Measurements from ENCODE around the gene DPYSL4. TPM values are rescaled to one million over a fixed set of nuclear protein-coding genes. Genes with fewer than 3 reads are reported as not detected.
A peak's percentile ranks its signal among the peaks of the same experiment; 100 is the strongest.
"Not testable (repeated sequence)": the region's sequence is repeated elsewhere in the genome, so short reads cannot be mapped to it uniquely, and the experiment has no call there.

DPYSL4 gene
- total and polyA plus RNA-seq, 2 experiments from 2014 or later: 2.1 TPM

GRCh38 chr10:132158122-132158741, 28.5 kb upstream of the DPYSL4 start:
- H3K4me3 ChIP-seq: no peak overlapping the region
- no peak overlapping the region for H2AFZ ChIP-seq
- in situ Hi-C loops (cut with MboI): no loop called here
- H3K9ac ChIP-seq: no peak overlapping the region
- H3F3A ChIP-seq (ENCODE audit: insufficient read depth): no peaks in the 10 kb centered on the region
- no peak overlapping the region for H3K4me2 ChIP-seq (ENCODE audit: unreplicated experiment)
- no peaks in the 10 kb centered on the region for H3K9me3 ChIP-seq (ENCODE audit: low read depth)
- TF ChIP-seq EZH2phosphoT487 (IDR thresholded peaks at IDR 0.05; ENCODE audit: insufficient read depth, low read depth): no peak
- TF ChIP-seq EZH2 (IDR thresholded peaks at IDR 0.05; ENCODE audit: insufficient read depth, poor library complexity, severe bottlenecking): no peak
- H3K4me1 ChIP-seq (ENCODE audit: insufficient read depth): no peaks in the 10 kb centered on the region
- no peak overlapping the region for H3K27ac ChIP-seq
- no peaks in the 10 kb centered on the region for H3K27me3 ChIP-seq (replicated peaks; ENCODE audit: insufficient read depth)
- peak; percentile 10 for DNase-seq
- 83% methylated on average over 2 of the region's 2 CpGs for WGBS, 2 experiments (ENCODE audit: low coverage in 1 of 2, low lambda C conversion rate in 2 of 2, missing lambda C conversion rate in 2 of 2)
- no peaks in the 10 kb centered on the region for H4K20me1 ChIP-seq (ENCODE audit: insufficient read depth)
- no peaks in the 10 kb centered on the region for H3K9me2 ChIP-seq (ENCODE audit: insufficient read depth)
- H3K36me3 ChIP-seq (ENCODE audit: low read depth): no peaks in the 10 kb centered on the region
- H3K79me2 ChIP-seq (ENCODE audit: insufficient read depth): no peaks in the 10 kb centered on the region

DNA sequence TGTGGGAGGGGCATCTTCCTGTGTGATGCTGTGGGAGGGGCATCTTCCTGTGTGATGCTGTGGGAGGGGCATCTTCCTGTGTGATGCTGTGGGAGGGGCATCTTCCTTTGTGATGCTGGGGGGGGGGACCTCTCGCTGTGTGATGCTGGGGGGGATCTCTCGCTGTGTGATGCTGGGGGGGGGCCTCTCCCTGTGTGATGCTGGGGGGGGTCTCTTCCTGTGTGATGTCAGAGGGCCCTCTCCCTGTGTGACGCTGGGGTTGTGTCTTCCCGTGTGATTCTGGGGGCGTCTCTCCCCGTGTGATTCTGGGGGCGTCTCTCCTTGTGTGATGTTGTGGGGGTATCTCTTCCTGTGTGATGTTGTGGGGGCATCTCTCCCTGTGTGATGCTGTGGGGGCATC, 27.9 kb upstream of the DPYSL4 start:
- Histone ChIP-seq H4K20me1 (ENCODE audit: insufficient read depth) (no peaks in the 10 kb centered on the region), H3F3A (ENCODE audit: insufficient read depth) (no peaks in the 10 kb centered on the region), H2AFZ (no peak overlapping the region), H3K27ac (no peak overlapping the region), H3K9ac (no peak overlapping the region), H3K4me2 (ENCODE audit: unreplicated experiment) (no peak overlapping the region), H3K27me3 (replicated peaks; ENCODE audit: insufficient read depth) (no peaks in the 10 kb centered on the region), H3K4me3 (no peak overlapping the region), H3K9me2 (ENCODE audit: insufficient read depth) (no peaks in the 10 kb centered on the region), H3K36me3 (ENCODE audit: low read depth) (no peaks in the 10 kb centered on the region), H3K4me1 (ENCODE audit: insufficient read depth) (no peaks in the 10 kb centered on the region), H3K79me2 (ENCODE audit: insufficient read depth) (no peaks in the 10 kb centered on the region), H3K9me3 (ENCODE audit: low read depth) (no peaks in the 10 kb centered on the region)
- DNase-seq: no peak
- 92 to 100% methylated on average over 2 to 7 of the region's 7 CpGs for WGBS, 2 experiments (ENCODE audit: low coverage in 1 of 2, low lambda C conversion rate in 2 of 2, missing lambda C conversion rate in 2 of 2)
- in situ Hi-C loops (cut with MboI): no loop called here
- TF ChIP-seq EZH2 (IDR thresholded peaks at IDR 0.05; ENCODE audit: insufficient read depth, poor library complexity, severe bottlenecking) (no peak), EZH2phosphoT487 (IDR thresholded peaks at IDR 0.05; ENCODE audit: insufficient read depth, low read depth) (no peak)

GRCh38 chr10:132159302-132160230, 27.2 kb upstream of the DPYSL4 start:
- H3K9ac ChIP-seq; H3K36me3 ChIP-seq (ENCODE audit: low read depth); H3K9me3 ChIP-seq (ENCODE audit: low read depth); H3K27ac ChIP-seq; H4K20me1 ChIP-seq (ENCODE audit: insufficient read depth); DNase-seq; H3K4me3 ChIP-seq; H3K27me3 ChIP-seq (replicated peaks; ENCODE audit: insufficient read depth); H3K4me2 ChIP-seq (ENCODE audit: unreplicated experiment); H3K4me1 ChIP-seq (ENCODE audit: insufficient read depth); H3K79me2 ChIP-seq (ENCODE audit: insufficient read depth); H2AFZ ChIP-seq; H3F3A ChIP-seq (ENCODE audit: insufficient read depth); H3K9me2 ChIP-seq (ENCODE audit: insufficient read depth); in situ Hi-C loops (cut with MboI): not testable (repeated sequence)
- WGBS, 2 experiments (ENCODE audit: low coverage in 1 of 2, low lambda C conversion rate in 2 of 2, missing lambda C conversion rate in 2 of 2): 77 to 80% methylated on average over 3 to 5 of the region's 7 CpGs

DNA sequence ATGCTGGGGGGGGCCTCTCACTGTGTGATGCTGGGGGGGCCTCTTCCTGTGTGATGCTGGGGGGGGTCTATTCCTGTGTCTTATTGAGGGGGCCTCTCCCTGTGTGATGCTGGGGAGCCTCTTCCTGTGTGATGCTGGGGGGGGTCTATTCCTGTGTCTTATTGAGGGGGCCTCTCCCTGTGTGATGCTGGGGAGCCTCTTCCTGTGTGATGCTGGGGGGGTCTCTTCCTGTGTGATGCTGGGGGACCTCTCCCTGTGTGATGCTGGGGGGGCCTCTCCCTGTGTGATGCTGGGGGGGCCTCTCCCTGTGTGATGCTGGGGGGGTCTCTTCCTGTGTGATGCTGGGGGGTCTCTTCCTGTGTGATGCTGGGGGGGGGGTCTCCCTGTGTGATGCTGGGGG, 26.5 kb upstream of the DPYSL4 start:
- H3K27ac ChIP-seq; H3K9me3 ChIP-seq (ENCODE audit: low read depth); H3K4me3 ChIP-seq; H4K20me1 ChIP-seq (ENCODE audit: insufficient read depth); H3K79me2 ChIP-seq (ENCODE audit: insufficient read depth); in situ Hi-C loops (cut with MboI); H3K4me1 ChIP-seq (ENCODE audit: insufficient read depth); H3K9me2 ChIP-seq (ENCODE audit: insufficient read depth); H3K9ac ChIP-seq; H3K4me2 ChIP-seq (ENCODE audit: unreplicated experiment); H3K36me3 ChIP-seq (ENCODE audit: low read depth); DNase-seq; H3F3A ChIP-seq (ENCODE audit: insufficient read depth); H3K27me3 ChIP-seq (replicated peaks; ENCODE audit: insufficient read depth); H2AFZ ChIP-seq: not testable (repeated sequence)

DNA sequence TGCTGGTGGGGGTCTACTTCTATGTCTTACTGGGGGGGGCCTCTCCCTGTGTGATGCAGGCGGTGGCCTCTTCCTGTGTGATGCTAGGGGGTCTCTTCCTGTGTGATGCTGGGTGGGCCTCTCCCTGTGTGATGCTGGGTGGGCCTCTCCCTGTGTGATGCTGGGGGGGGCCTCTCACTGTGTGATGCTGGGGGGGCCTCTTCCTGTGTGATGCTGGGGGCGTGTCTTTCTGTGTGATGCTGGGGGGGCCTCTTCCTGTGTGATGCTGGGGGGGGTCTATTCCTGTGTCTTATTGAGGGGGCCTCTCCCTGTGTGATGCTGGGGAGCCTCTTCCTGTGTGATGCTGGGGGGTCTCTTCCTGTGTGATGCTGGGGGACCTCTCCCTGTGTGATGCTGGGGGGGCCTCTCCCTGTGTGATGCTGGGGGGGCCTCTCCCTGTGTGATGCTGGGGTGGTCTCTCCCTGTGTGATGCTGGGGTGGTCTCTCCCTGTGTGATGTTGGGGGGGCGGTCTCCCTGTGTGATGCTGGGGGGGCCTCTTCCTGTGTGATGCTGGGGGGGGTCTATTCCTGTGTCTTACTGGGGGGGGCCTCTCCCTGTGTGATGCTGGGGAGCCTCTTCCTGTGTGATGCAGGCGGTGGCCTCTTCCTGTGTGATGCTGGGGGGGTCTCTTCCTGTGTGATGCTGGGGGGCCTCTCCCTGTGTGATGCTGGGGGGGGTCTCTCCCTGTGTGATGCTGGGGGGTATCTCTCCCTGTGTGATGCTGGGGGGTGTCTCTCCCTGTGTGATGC, 25.7 kb upstream of the DPYSL4 start:
- in situ Hi-C loops (cut with MboI); H3K36me3 ChIP-seq (ENCODE audit: low read depth); H3K9me3 ChIP-seq (ENCODE audit: low read depth); H3K4me3 ChIP-seq; H3K9me2 ChIP-seq (ENCODE audit: insufficient read depth); H3K4me1 ChIP-seq (ENCODE audit: insufficient read depth); H3K27ac ChIP-seq; H3K9ac ChIP-seq; H3F3A ChIP-seq (ENCODE audit: insufficient read depth); H2AFZ ChIP-seq; DNase-seq; H3K27me3 ChIP-seq (replicated peaks; ENCODE audit: insufficient read depth); H4K20me1 ChIP-seq (ENCODE audit: insufficient read depth); H3K79me2 ChIP-seq (ENCODE audit: insufficient read depth); H3K4me2 ChIP-seq (ENCODE audit: unreplicated experiment): not testable (repeated sequence)
- 75% methylated on average over 2 of the region's 4 CpGs; no CpG with 5 or more reads in 1 of the 2 experiments for WGBS, 2 experiments (ENCODE audit: low coverage in 1 of 2, low lambda C conversion rate in 2 of 2, missing lambda C conversion rate in 2 of 2)

Data from GM23248 (cell line).